H1 (cell line): ENCODE measurements around the gene SPATA21.

ENCODE experiments used
- BRCA1 ChIP-seq: IDR thresholded peaks from 2 replicates; pipeline ENCODE4 v1.6.1; 2012; ENCODE audit warnings: low read depth, low read length, improper control_type of control experiment
- EP300 ChIP-seq, 2 experiments: IDR thresholded peaks; 1 replicate in 1 of 2; 2 replicates in 1 of 2; pipeline ENCODE4 v1.6.1; 2011 to 2012; ENCODE audit warnings: low read depth in 2 of 2, low read length in 2 of 2, mild to moderate bottlenecking in 2 of 2, borderline replicate concordance in 1 of 2, inconsistent platforms in 1 of 2, moderate library complexity in 1 of 2
- EZH2 ChIP-seq: fragments of 200-600 bp; sonication (generic); IDR thresholded peaks from 2 replicates; pipeline ENCODE4 v1.7.1; 2012; ENCODE audit warnings: low read depth, mild to moderate bottlenecking, moderate library complexity, low read length, inconsistent platforms; ENCODE audit not compliant: severe bottlenecking
- FOSL1 ChIP-seq: IDR thresholded peaks from 2 replicates; pipeline ENCODE4 v1.6.1; 2011; ENCODE audit warnings: mild to moderate bottlenecking, low read depth, low read length, moderate library complexity; ENCODE audit not compliant: insufficient read depth
- GABPA ChIP-seq: IDR thresholded peaks from 2 replicates; pipeline ENCODE4 v1.6.1; 2011; ENCODE audit warnings: mild to moderate bottlenecking, low read length, moderate library complexity, borderline replicate concordance; ENCODE audit not compliant: insufficient read depth
- KDM1A ChIP-seq: fragments of 200-600, 300-600 bp; sonication (generic); IDR thresholded peaks from 2 replicates; pipeline ENCODE4 v1.7.1; 2016; ENCODE audit warnings: mild to moderate bottlenecking, low read length, borderline replicate concordance
- POLR2A ChIP-seq, 2 experiments: IDR thresholded peaks; 1 replicate in 1 of 2; 2 replicates in 1 of 2; pipeline ENCODE4 v1.6.1; 2011; ENCODE audit warnings: low read depth in 2 of 2, low read length in 2 of 2, mild to moderate bottlenecking in 2 of 2; ENCODE audit errors: control extremely low read depth in 1 of 2
- POLR2AphosphoS5 ChIP-seq: IDR thresholded peaks from 2 replicates; pipeline ENCODE4 v1.6.1; 2011; ENCODE audit warnings: low read depth, low read length
- RAD21 ChIP-seq, 2 experiments: IDR thresholded peaks in 1 of 2; conservative IDR thresholded peaks in 1 of 2; 2 replicates each; pipeline ENCODE4 v1.6.1; 2011; ENCODE audit warnings: low read depth in 2 of 2, low read length in 2 of 2, improper control_type of control experiment in 1 of 2, inconsistent platforms in 1 of 2, mild to moderate bottlenecking in 1 of 2, moderate library complexity in 1 of 2
- USF2 ChIP-seq: IDR thresholded peaks from 2 replicates; pipeline ENCODE4 v1.6.1; 2011; ENCODE audit warnings: low read length, improper control_type of control experiment
- ZNF274 ChIP-seq: IDR thresholded peaks from 2 replicates; pipeline ENCODE4 v1.7.0; 2012; ENCODE audit warnings: low read length, borderline replicate concordance; ENCODE audit errors: extremely low read depth
- TF ChIP-seq, protein P1 (sequence below), 3 experiments: IDR thresholded peaks; 1 replicate in 2 of 3; 2 replicates in 1 of 3; pipeline versions ENCODE4 v1.5.1 to v1.6.1; 2011; ENCODE audit warnings: low read length in 3 of 3, mild to moderate bottlenecking in 3 of 3, inconsistent platforms in 2 of 3, low read depth in 1 of 3, moderate library complexity in 1 of 3; ENCODE audit not compliant: insufficient read depth in 1 of 3; ENCODE audit errors: control extremely low read depth in 1 of 3

- TF ChIP-seq KDM1A (no peak), EP300 (IDR thresholded peaks at IDR 0.05; ENCODE audit: borderline replicate concordance in 1 of 2, low read depth in 2 of 2, low read length in 2 of 2) (no peak), BRCA1 (no peak), POLR2A (IDR thresholded peaks at IDR 0.05; ENCODE audit: control extremely low read depth in 1 of 2, low read depth in 2 of 2, low read length in 2 of 2) (no peak), ZNF274 (no peak), POLR2AphosphoS5 (no peak), GABPA (no peak), FOSL1 (no peak), EZH2 (no peak), RAD21 (IDR thresholded peaks at IDR 0.05 in 1 of 2, conservative IDR thresholded peaks at IDR 0.05 in 1 of 2; ENCODE audit: low read depth in 2 of 2, low read length in 2 of 2) (no peak), USF2 (no peak)
- TF ChIP-seq, protein P1, sequence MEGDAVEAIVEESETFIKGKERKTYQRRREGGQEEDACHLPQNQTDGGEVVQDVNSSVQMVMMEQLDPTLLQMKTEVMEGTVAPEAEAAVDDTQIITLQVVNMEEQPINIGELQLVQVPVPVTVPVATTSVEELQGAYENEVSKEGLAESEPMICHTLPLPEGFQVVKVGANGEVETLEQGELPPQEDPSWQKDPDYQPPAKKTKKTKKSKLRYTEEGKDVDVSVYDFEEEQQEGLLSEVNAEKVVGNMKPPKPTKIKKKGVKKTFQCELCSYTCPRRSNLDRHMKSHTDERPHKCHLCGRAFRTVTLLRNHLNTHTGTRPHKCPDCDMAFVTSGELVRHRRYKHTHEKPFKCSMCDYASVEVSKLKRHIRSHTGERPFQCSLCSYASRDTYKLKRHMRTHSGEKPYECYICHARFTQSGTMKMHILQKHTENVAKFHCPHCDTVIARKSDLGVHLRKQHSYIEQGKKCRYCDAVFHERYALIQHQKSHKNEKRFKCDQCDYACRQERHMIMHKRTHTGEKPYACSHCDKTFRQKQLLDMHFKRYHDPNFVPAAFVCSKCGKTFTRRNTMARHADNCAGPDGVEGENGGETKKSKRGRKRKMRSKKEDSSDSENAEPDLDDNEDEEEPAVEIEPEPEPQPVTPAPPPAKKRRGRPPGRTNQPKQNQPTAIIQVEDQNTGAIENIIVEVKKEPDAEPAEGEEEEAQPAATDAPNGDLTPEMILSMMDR (IDR thresholded peaks at IDR 0.05; ENCODE audit: control extremely low read depth in 1 of 3, insufficient read depth in 1 of 3, low read depth in 1 of 3, low read length in 3 of 3) = no peak
These were observed 24.0 kb downstream of the SPATA21 start for GRCh38 chr1:16413191-16413590.
